Kidney epithelial cell (primary cell): ENCODE measurements around the gene GFY. TPM values are rescaled to one million over a fixed set of nuclear protein-coding genes. Genes with fewer than 3 reads are reported as not detected.
"Not testable (repeated sequence)": the region's sequence is repeated elsewhere in the genome, so short reads cannot be mapped to it uniquely, and the experiment has no call there.

Experiments
- DNase-seq: peaks from one replicate; pipeline ENCODE4 v3.0.0-alpha.2; 2010; ENCODE audit warnings: low read depth
- H3K27me3 ChIP-seq: 2 replicates; pipeline ENCODE4 v1.6.0; 2011; ENCODE audit warnings: low read length; ENCODE audit not compliant: control insufficient read depth, insufficient read depth
- H3K36me3 ChIP-seq: 2 replicates; pipeline ENCODE4 v1.5.1; 2011; ENCODE audit warnings: low read length; ENCODE audit not compliant: control insufficient read depth, insufficient read depth
- H3K4me3 ChIP-seq: 2 replicates; pipeline ENCODE4 v1.5.1; 2011; ENCODE audit warnings: low read depth, mild to moderate bottlenecking, control low read depth, low read length
- total RNA-seq: library from RNA; depleted of rRNA; stranded (reverse); fragments of >200 nt; gene quantifications from 2 replicates; pipeline ENCODE4 v1.2.3, GENCODE V29; 2015
- TF ChIP-seq, protein P1 (sequence below): IDR thresholded peaks from 2 replicates; pipeline ENCODE4 v1.5.1; 2011; ENCODE audit warnings: mild to moderate bottlenecking, moderate library complexity, low read length, control low read depth, inconsistent platforms; ENCODE audit not compliant: insufficient read depth, poor library complexity, severe bottlenecking

GFY gene
- total RNA-seq, 1 donor from 2014 or later = not detected

DNA sequence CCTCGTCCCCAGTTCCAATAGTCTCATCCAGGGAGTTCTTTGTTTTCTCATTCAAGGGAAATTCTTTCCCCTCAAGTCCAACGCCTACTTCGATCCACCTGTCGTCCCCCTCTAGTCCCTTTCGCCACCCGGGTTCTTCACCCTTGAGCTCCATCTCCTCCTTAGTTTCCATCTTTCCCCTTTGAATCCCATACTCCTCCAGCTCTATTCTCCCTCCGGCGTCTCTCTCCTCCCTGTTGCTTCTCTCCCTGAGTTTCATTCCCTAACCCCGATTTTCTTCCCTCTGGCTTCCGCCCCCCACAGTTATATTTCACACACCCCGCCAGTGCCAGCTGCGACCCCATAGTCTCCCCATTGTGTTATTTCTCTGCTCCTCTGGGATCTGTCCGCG, 16.8 kb downstream of the GFY start:
- DNase-seq = no peak
- no peak overlapping the region for H3K4me3 ChIP-seq
- TF ChIP-seq, protein P1, sequence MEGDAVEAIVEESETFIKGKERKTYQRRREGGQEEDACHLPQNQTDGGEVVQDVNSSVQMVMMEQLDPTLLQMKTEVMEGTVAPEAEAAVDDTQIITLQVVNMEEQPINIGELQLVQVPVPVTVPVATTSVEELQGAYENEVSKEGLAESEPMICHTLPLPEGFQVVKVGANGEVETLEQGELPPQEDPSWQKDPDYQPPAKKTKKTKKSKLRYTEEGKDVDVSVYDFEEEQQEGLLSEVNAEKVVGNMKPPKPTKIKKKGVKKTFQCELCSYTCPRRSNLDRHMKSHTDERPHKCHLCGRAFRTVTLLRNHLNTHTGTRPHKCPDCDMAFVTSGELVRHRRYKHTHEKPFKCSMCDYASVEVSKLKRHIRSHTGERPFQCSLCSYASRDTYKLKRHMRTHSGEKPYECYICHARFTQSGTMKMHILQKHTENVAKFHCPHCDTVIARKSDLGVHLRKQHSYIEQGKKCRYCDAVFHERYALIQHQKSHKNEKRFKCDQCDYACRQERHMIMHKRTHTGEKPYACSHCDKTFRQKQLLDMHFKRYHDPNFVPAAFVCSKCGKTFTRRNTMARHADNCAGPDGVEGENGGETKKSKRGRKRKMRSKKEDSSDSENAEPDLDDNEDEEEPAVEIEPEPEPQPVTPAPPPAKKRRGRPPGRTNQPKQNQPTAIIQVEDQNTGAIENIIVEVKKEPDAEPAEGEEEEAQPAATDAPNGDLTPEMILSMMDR = no peak
- peaks cover 57% of the 10 kb centered on the region for H3K27me3 ChIP-seq
- H3K36me3 ChIP-seq = no peaks in the 10 kb centered on the region

DNA sequence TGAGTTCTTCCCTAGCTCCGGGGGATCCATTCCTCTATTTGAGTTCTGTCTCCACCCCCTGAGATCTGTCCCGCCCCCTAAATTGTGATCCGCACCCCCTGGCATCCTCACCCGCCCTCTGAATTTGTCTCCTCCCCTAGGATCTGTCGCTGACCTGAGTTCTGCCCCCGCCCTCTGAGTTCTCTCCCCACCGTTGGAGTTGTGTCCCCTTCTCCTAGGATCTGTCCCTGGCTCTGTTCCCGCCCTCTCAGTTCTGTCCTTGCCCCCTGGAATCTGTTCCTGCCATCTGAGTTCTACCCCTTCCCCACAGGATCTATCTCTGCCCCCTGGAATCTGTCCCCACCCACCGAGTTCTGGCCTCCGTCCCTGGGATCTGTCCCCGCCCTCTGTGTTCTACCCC, 17.2 kb downstream of the GFY start:
- DNase-seq = no peak
- H3K36me3 ChIP-seq = no peaks in the 10 kb centered on the region
- H3K27me3 ChIP-seq = peaks cover 53% of the 10 kb centered on the region
- H3K4me3 ChIP-seq = no peak overlapping the region
- TF ChIP-seq, protein P1 = no peak

DNA sequence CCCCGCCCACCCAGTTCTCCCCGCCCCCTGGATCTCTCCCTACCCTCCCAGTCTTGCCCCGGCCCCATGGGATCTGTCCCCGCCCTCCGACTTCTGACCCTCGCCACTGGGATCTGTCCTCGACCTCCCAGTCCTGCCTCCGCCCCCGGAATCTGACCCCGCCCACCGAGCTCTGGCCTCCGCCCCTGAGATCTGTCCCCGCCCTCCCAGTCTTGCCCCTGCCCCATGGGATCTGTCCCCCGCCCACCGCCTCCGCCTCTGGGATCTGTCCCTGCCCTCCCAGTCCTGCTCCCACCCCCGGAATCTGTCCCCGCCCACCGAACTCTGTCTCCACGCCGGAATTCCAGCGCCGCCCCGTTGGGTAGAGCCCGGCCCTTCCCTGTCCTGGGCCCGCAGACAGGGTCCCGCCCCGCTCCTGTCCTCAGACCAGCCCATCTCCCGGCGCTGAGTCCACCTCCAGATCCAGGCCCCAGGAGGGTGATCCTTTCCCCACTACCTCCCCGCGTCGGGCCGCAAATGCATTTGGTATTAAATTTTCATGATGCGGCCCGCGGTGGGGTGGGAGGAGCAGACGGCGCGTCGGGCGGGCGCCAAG, 17.7 kb downstream of the GFY start:
- Histone ChIP-seq H3K4me3 (peak overlapping the region; percentile 63), H3K27me3 (peaks cover 47% of the 10 kb centered on the region), H3K36me3 (no peaks in the 10 kb centered on the region)
- DNase-seq = peak; percentile 29
- TF ChIP-seq, protein P1 = no peak

DNA sequence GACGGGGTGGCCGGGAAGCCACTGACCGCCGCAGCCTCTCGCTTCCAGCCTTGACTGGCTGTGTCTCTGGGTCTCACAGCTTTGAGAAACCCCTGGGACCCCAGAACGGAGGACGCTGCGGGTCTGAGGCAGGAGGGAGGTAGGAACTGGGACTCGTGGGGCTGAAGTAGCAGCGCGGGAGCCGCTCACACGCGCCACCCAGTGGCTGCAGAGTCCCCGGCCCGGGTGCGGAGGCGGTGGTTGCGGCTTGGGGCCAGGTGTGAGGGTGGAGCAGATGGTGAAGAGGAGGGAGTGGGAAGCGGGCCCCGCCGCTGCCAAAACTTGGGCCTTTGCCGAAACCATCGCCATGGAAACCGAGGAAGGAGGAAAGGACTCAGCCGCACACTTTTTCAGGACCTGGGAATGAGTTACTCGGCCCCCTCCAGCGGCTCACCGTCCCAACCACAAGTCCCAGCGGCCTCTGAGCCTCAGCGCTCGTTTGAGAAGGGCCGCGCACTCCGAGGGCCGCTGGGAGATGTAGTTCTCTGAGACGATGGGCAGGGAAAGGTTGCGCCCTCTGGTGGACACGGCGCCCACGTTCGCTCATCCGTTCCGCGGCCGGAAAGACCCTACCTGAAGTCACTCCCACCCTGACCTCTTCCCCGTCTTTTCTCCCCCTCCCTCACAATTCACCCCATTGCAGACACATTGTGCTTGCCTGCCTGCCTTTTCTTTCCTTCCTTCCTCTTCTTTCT, 18.3 kb downstream of the GFY start:
- Histone ChIP-seq H3K36me3 (no peaks in the 10 kb centered on the region), H3K4me3 (peak overlapping the region; percentile 63), H3K27me3 (peaks cover 41% of the 10 kb centered on the region)
- peak; percentile 71 for DNase-seq
- TF ChIP-seq, protein P1 = peak; percentile 87

DNA sequence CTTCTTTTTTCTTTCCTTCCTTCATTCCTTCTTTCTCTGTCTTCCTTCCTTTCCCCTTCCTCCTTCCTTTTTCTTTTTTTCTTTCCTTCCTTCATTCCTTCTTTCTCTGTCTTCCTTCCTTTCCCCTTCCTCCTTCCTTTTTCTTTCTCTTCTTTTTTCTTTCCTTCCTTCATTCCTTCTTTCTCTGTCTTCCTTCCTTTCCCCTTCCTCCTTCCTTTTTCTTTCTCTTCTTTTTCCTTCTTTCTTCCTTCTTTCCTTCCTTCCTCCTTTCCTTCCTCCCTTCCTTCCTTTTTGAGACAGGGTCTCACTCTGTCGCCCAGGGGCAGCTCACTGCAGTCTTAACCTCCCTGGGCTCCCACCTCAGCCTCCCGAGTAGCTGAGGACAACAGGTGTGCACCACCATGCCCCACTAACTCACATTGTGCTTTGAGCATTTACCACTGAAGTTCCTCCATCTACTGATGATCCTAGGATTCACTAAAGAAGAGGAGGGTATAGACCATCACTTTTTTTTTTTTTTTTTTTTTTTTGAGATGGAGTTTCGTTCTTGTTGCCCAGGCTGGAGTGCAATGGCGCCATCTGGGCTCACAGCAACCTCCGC, 19.0 kb downstream of the GFY start:
- not testable (repeated sequence) for DNase-seq, H3K4me3 ChIP-seq, H3K36me3 ChIP-seq
- H3K27me3 ChIP-seq = peaks cover 35% of the 10 kb centered on the region

DNA sequence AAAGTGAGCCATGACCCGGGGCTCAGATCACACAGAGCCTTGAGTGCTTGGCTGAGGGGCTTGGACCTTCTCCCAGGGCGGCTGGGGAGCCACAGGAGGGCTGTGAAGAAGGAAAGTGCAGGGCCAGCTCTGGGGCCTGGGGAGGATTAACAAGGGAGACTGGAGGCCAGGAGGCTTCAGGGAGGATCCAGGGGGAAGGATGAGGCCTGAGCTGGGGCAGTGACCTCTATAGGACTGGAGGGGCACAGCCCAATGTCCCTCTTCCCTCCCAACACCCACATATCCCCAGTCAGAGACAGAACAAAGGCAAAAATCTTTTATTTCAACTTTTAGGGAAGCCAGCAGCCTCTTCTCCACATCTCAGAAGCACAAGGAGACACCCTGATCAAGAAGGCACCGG, 20.8 kb downstream of the GFY start:
- DNase-seq = no peak
- Histone ChIP-seq H3K27me3 (peaks cover 18% of the 10 kb centered on the region), H3K4me3 (no peak overlapping the region), H3K36me3 (no peaks in the 10 kb centered on the region)
- TF ChIP-seq, protein P1 = no peak
